Esophagus (tissue), 2 donors: ENCODE measurements around the gene GAN. TPM values are rescaled to one million over a fixed set of nuclear protein-coding genes. Genes with fewer than 3 reads are reported as not detected.

ENCODE experiments used
- H3K27ac ChIP-seq, 2 donors: one replicate each; pipeline ENCODE4 v1.5.1; 2013; ENCODE audit warnings: low read depth in 2 of 2, mild to moderate bottlenecking in 2 of 2, inconsistent platforms in 1 of 2, low read length in 1 of 2, moderate library complexity in 1 of 2
- H3K27me3 ChIP-seq, 2 donors: one replicate each; pipeline ENCODE4 v1.6.1; 2013; ENCODE audit warnings: low read length in 2 of 2, control low read depth in 1 of 2, mild to moderate bottlenecking in 1 of 2; ENCODE audit not compliant: insufficient read depth in 2 of 2, control insufficient read depth in 1 of 2
- H3K36me3 ChIP-seq, 2 donors: one replicate each; pipeline ENCODE4 v1.6.1; 2013; ENCODE audit warnings: low read length in 1 of 2; ENCODE audit not compliant: control insufficient read depth in 2 of 2, insufficient read depth in 2 of 2
- H3K4me1 ChIP-seq, 2 donors: one replicate each; pipeline ENCODE4 v1.6.1; 2013; ENCODE audit warnings: low read length in 1 of 2; ENCODE audit not compliant: control insufficient read depth in 2 of 2, insufficient read depth in 2 of 2
- H3K4me3 ChIP-seq, 2 donors: one replicate each; pipeline ENCODE4 v1.5.1; 2013; ENCODE audit warnings: low read length in 2 of 2, mild to moderate bottlenecking in 2 of 2, low read depth in 1 of 2, moderate library complexity in 1 of 2
- H3K9me3 ChIP-seq, 2 donors: one replicate each; pipeline ENCODE4 v1.6.1; 2013; ENCODE audit warnings: mild to moderate bottlenecking in 2 of 2, low read depth in 1 of 2, low read length in 1 of 2, moderate library complexity in 1 of 2; ENCODE audit not compliant: control insufficient read depth in 2 of 2, insufficient read depth in 1 of 2
- WGBS, 2 donors: extraction: QIAGEN DNeasy Blood & Tissue Kit; methylation state at CpG; one replicate each; pipeline ENCODE4 v1.1.7; 2013; 5-methylcytosine and 5-hydroxymethylcytosine counted together
- polyA plus RNA-seq, 2 donors: library from polyadenylated mRNA; stranded (reverse); fragments of 200-250 nt; gene quantifications; one replicate each; pipeline ENCODE4 v1.2.3, GENCODE V29; 2013
- donor health status: healthy with polysubstance abuse.
- donor health status: Bipolar disorder and iron deficiency.

The GAN gene
- polyA plus RNA-seq, 2 donors, result 2.9 to 6.8 TPM

- Histone ChIP-seq H3K27ac (peak overlapping the region; percentile 5 to 51), H3K27me3 (no peaks in the 10 kb centered on the region), H3K36me3 (no peaks in the 10 kb centered on the region), H3K4me3 (no peak overlapping the region), H3K9me3 (no peaks in the 10 kb centered on the region), H3K4me1 (peaks cover 0 to 8% of the 10 kb centered on the region in 2 donors)
- WGBS, 2 donors, result 52 to 58% methylated on average over 6 of the region's 6 CpGs
Observed at GRCh38 chr16:81319221-81319912, 4.6 kb downstream of the GAN start.

GRCh38 chr16:81321039-81321438 lies 6.3 kb downstream of the GAN start:
- 56 to 68% methylated on average over 2 of the region's 2 CpGs for WGBS, 2 donors
- H3K4me3 ChIP-seq, result no peak overlapping the region
- H3K9me3 ChIP-seq, result no peaks in the 10 kb centered on the region
- no peak overlapping the region for H3K27ac ChIP-seq
- H3K4me1 ChIP-seq, result peaks cover 3 to 10% of the 10 kb centered on the region in 2 donors
- no peaks in the 10 kb centered on the region for H3K27me3 ChIP-seq
- no peaks in the 10 kb centered on the region for H3K36me3 ChIP-seq

GRCh38 chr16:81321536-81321935 lies 6.8 kb downstream of the GAN start:
- H3K27me3 ChIP-seq, result no peaks in the 10 kb centered on the region
- peaks cover 3 to 10% of the 10 kb centered on the region in 2 donors for H3K4me1 ChIP-seq
- H3K9me3 ChIP-seq, result no peaks in the 10 kb centered on the region
- H3K27ac ChIP-seq, result no peak overlapping the region
- H3K4me3 ChIP-seq, result no peak overlapping the region
- H3K36me3 ChIP-seq, result no peaks in the 10 kb centered on the region
- WGBS, 2 donors, result 88 to 91% methylated on average over 5 of the region's 5 CpGs

GRCh38 chr16:81324808-81325207 lies 10.0 kb downstream of the GAN start:
- peak overlapping the region in 1 of 2 donors; percentile 24 for H3K27ac ChIP-seq
- H3K9me3 ChIP-seq, result no peaks in the 10 kb centered on the region
- no peak overlapping the region for H3K4me3 ChIP-seq
- no peaks in the 10 kb centered on the region for H3K27me3 ChIP-seq
- 54 to 79% methylated on average over 6 of the region's 6 CpGs for WGBS, 2 donors
- peaks cover 3 to 8% of the 10 kb centered on the region in 2 donors for H3K4me1 ChIP-seq
- H3K36me3 ChIP-seq, result no peaks in the 10 kb centered on the region

- WGBS, 2 donors, result 42 to 50% methylated on average over 5 of the region's 5 CpGs
- Histone ChIP-seq H3K27ac (peak overlapping the region; percentile 67 to 76), H3K36me3 (no peaks in the 10 kb centered on the region), H3K4me3 (no peak overlapping the region), H3K4me1 (peaks cover 3 to 10% of the 10 kb centered on the region in 2 donors), H3K27me3 (no peaks in the 10 kb centered on the region), H3K9me3 (no peaks in the 10 kb centered on the region)
Observed at GRCh38 chr16:81327011-81327410, 12.2 kb downstream of the GAN start.

GRCh38 chr16:81327447-81328196 lies 12.9 kb downstream of the GAN start:
- H3K4me1 ChIP-seq, result peaks cover 3 to 10% of the 10 kb centered on the region in 2 donors
- no peak overlapping the region for H3K4me3 ChIP-seq
- no peaks in the 10 kb centered on the region for H3K9me3 ChIP-seq
- H3K36me3 ChIP-seq, result peaks cover 4 to 6% of the 10 kb centered on the region in 2 donors
- H3K27me3 ChIP-seq, result no peaks in the 10 kb centered on the region
- H3K27ac ChIP-seq, result peak overlapping the region in 1 of 2 donors; percentile 76
- WGBS, 2 donors, result 43 to 60% methylated on average over 8 of the region's 8 CpGs

- Histone ChIP-seq H3K9me3 (no peaks in the 10 kb centered on the region), H3K36me3 (peaks cover 4 to 6% of the 10 kb centered on the region in 2 donors), H3K27ac (peak overlapping the region; percentile 7 to 63), H3K4me3 (no peak overlapping the region), H3K27me3 (no peaks in the 10 kb centered on the region), H3K4me1 (peaks cover 0 to 5% of the 10 kb centered on the region in 2 donors)
- 62 to 80% methylated on average over 5 of the region's 5 CpGs for WGBS, 2 donors
Observed at GRCh38 chr16:81329947-81330346, 15.2 kb downstream of the GAN start.

- Histone ChIP-seq H3K4me1 (peaks cover 0 to 4% of the 10 kb centered on the region in 2 donors), H3K4me3 (no peak overlapping the region), H3K27ac (no peak overlapping the region), H3K36me3 (peaks cover 4 to 8% of the 10 kb centered on the region in 2 donors), H3K9me3 (no peaks in the 10 kb centered on the region), H3K27me3 (no peaks in the 10 kb centered on the region)
- WGBS, 2 donors, result 78% methylated on average over 3 of the region's 3 CpGs
Observed at GRCh38 chr16:81333356-81333755, 18.6 kb downstream of the GAN start.

- Histone ChIP-seq H3K9me3 (no peaks in the 10 kb centered on the region), H3K4me3 (no peak overlapping the region), H3K4me1 (no peaks in the 10 kb centered on the region), H3K36me3 (peaks cover 4 to 8% of the 10 kb centered on the region in 2 donors), H3K27me3 (no peaks in the 10 kb centered on the region), H3K27ac (no peak overlapping the region)
- 83 to 84% methylated on average over 6 of the region's 6 CpGs for WGBS, 2 donors
Observed at GRCh38 chr16:81335669-81336068, 20.9 kb downstream of the GAN start.
